ENCODE data around the gene BICD1.

GRCh38 chr12:32240831-32241230, 134.2 kb downstream of the BICD1 start:
- no peak for TF ChIP-seq CTCF (IDR thresholded peaks at IDR 0.05; ENCODE audit: low read depth, low read length, missing input control)
- TF ChIP-seq REST (IDR thresholded peaks at IDR 0.05), result no peak
- TF ChIP-seq ATF3 (IDR thresholded peaks at IDR 0.05), result no peak
- TF ChIP-seq MAX (IDR thresholded peaks at IDR 0.05), result no peak
- no peak for TF ChIP-seq RAD21 (IDR thresholded peaks at IDR 0.05)
- no peak for TF ChIP-seq SP1 (IDR thresholded peaks at IDR 0.05)
- no peak for TF ChIP-seq YY1 (IDR thresholded peaks at IDR 0.05)
- no peak for TF ChIP-seq HNF4G (IDR thresholded peaks at IDR 0.05)
- TF ChIP-seq TAF1 (conservative IDR thresholded peaks at IDR 0.05), result no peak
- TF ChIP-seq GABPA (IDR thresholded peaks at IDR 0.05 in 1 of 2, conservative IDR thresholded peaks at IDR 0.05 in 1 of 2), result no peak
- TF ChIP-seq JUND (IDR thresholded peaks at IDR 0.05), result no peak
- no peak for TF ChIP-seq RXRA (IDR thresholded peaks at IDR 0.05)
- TF ChIP-seq NR2F2 (IDR thresholded peaks at IDR 0.05), result no peak
- no peak for TF ChIP-seq ZBTB33 (IDR thresholded peaks at IDR 0.05)
